MM.1S (cell line): ENCODE measurements around the gene MRPL41.

Experiments
- EZH2 ChIP-seq: fragments of 300-600 bp; sonication (generic); optimal IDR thresholded peaks from 2 replicates; pipeline ENCODE3; 2017; ENCODE audit warnings: low read depth, mild to moderate bottlenecking, antibody characterized with exemption, low read length, mixed read lengths
- TF ChIP-seq, protein P1 (sequence below): fragments of 300-600 bp; sonication (generic); IDR thresholded peaks from 2 replicates; pipeline ENCODE4 v1.5.1; 2016; ENCODE audit warnings: antibody characterized with exemption, low read length, mixed read lengths

DNA sequence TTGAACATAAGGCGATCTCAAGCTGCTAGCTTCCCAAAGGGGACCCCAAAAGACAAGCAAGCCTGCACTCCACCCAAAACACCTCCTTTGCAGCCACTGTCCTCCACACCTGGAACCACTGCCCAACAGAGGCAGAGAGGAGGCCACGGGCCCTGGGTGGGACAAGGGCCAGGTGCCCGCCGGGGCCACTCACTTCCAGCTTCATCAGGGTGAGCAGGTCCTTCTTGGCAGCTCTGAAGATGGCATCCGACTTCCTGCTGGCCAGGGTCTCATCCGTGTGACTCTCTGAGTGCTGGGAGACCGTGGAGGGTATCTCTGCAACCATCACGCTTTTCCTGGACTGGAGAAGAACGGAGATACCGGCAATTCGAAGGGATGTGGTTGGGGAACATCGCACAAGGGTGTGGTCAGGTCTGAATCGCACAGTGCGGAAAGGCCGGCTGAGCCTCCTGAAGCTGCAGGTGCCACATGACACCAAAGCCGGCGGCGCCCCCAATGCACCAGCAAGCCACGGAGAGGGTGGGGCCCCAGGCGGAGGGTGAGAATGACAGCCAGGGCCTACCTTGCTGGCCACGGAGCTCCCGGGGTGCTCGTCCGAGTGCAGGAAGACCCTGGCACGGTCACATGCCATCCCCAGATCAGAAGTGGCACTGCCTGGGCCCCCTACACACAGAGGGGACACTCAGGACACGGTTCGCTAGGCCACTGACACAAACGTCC, 46.1 kb upstream of the MRPL41 start:
- TF ChIP-seq, protein P1, sequence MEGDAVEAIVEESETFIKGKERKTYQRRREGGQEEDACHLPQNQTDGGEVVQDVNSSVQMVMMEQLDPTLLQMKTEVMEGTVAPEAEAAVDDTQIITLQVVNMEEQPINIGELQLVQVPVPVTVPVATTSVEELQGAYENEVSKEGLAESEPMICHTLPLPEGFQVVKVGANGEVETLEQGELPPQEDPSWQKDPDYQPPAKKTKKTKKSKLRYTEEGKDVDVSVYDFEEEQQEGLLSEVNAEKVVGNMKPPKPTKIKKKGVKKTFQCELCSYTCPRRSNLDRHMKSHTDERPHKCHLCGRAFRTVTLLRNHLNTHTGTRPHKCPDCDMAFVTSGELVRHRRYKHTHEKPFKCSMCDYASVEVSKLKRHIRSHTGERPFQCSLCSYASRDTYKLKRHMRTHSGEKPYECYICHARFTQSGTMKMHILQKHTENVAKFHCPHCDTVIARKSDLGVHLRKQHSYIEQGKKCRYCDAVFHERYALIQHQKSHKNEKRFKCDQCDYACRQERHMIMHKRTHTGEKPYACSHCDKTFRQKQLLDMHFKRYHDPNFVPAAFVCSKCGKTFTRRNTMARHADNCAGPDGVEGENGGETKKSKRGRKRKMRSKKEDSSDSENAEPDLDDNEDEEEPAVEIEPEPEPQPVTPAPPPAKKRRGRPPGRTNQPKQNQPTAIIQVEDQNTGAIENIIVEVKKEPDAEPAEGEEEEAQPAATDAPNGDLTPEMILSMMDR: no peak
- TF ChIP-seq EZH2: no peak
